ENCODE measurements around the gene CRB3.
"Not testable (repeated sequence)": the region's sequence is repeated elsewhere in the genome, so short reads cannot be mapped to it uniquely, and the experiment has no call there.

CRB3 gene

DNA sequence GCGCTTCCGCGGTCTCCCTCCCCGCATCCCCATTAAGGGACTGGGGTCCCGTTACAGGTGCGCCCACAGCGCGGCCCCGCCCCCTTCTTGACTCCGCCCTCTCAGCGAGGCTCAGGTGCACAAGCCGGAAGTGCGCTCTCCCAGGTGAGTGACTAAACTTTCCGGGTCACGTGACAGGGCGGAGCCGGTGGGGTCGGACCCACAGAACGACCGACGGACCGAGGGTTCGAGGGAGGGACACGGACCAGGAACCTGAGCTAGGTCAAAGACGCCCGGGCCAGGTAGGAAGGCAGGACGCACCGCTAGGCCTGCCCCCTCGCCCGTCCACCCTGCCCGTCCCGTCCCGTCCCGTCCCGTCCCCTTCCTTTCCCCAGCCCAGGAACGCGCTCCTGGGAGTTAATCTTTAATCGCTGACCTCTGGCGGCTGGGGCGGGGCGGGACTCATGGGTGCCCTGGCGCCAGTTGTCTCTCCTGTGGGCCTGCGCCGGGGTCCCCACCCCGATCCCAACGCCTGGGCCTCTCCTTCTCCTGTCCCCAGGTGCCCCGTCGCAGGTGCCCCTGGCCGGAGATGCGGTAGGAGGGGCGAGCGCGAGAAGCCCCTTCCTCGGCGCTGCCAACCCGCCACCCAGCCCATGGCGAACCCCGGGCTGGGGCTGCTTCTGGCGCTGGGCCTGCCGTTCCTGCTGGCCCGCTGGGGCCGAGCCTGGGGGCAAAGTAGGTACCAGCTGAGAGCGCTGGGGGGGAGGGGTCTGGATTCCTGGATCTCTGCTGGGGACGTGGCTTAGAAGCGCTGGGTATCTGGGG lies at the start of gene CRB3:
Gene CRB3, plus strand, starts transcription at position 202 of the 804 bp plus-strand sequence. Its CDS starts 431 bp downstream, at position 633.
- DNase-seq = no peak

GRCh38 chr19:6414793-6415590 lies 49.1 kb upstream of the CRB3 start:
- no peak for DNase-seq

GRCh38 chr19:6415591-6416190 lies 48.4 kb upstream of the CRB3 start:
- no peak for DNase-seq

- DNase-seq = no peak
These were observed 47.2 kb upstream of the CRB3 start for GRCh38 chr19:6416658-6417405.

DNA sequence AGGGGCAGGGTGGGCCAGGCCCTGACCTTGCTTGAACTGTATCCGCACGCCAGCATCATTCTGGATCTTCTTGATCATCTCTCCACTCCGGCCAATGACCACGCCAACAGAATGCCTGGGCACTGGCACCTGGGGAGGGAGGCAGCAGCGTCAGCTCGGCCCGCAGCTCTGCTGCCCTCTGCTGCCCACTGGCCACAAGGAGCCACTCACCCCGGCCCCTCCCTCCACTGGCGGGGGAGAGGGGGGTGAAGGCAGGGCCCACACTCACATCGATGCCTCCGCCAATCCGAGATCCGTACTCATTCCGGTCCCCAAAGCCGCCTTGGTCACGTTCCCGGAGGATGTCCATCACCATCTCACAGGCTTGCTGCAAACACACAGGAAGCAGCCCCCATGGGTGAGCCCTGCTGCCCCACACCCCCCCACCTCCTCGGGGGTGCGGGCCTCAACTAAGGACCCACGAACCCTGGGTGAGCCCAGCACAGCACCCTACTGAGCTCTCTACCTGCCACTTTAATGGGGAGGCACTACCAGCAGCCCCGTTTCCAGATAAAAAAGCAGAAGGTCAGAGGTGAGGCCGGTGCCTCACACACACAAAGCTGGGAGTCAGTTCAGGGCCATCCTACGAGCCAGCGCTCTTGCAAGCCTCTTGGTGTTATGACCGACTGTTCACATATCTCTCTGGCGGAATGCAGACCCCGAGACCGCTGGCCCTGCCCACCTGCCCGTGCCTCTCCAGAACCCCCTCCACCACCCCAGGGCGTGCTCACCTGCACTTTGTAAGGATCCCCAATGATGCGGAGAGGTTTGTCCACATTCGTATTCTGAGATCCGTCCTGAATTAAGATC lies 46.1 kb upstream of the CRB3 start:
- peak in 1 of 2 experiments; percentile 15 for DNase-seq

GRCh38 chr19:6418562-6418932 lies 45.5 kb upstream of the CRB3 start:
- DNase-seq = no peak

GRCh38 chr19:6421075-6422014 lies 42.7 kb upstream of the CRB3 start:
- no peak for DNase-seq

DNA sequence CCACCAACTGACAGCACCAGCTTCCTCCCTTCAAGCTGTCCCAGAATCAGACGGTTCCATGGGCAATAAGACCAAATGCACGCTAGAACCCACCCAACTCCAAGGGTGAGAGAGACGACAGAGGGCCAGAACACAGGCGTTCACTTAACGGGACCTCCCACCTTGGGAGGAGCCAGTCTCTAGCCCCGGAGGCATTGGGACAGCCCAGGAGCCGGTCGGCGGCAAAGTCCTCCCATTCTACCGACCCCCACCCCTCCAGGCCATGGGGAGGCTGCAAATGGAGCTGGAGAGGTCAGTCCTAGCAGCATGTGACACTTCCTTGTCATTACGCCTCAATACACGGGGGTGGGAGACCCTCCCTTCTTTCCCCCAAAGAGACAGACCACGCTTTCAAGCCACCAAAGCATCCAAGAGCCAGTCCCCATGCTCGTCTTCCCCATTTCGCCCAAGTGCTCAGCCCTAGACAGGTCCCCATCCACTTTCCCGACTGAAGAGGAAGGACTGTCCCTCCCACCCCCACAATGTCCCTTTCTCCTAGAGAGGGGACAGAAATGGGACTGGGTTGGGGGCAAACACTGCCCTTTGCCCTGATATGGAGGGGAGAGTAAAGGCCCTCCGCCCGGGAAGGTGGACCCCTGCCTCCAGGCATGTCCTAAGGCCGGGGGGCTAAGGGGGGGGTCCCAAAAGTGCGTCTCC lies 40.4 kb upstream of the CRB3 start:
- DNase-seq = no peak

GRCh38 chr19:6424195-6424938 lies 39.7 kb upstream of the CRB3 start, which contains the start of gene KHSRP:
TSS of gene KHSRP (minus strand) at chr19:6424811. CDS start at chr19:6424701, 110 bp downstream.
- DNase-seq = no peak

- peak; percentile 100 for DNase-seq
These were observed 38.9 kb upstream of the CRB3 start for GRCh38 chr19:6424939-6425731.

DNA sequence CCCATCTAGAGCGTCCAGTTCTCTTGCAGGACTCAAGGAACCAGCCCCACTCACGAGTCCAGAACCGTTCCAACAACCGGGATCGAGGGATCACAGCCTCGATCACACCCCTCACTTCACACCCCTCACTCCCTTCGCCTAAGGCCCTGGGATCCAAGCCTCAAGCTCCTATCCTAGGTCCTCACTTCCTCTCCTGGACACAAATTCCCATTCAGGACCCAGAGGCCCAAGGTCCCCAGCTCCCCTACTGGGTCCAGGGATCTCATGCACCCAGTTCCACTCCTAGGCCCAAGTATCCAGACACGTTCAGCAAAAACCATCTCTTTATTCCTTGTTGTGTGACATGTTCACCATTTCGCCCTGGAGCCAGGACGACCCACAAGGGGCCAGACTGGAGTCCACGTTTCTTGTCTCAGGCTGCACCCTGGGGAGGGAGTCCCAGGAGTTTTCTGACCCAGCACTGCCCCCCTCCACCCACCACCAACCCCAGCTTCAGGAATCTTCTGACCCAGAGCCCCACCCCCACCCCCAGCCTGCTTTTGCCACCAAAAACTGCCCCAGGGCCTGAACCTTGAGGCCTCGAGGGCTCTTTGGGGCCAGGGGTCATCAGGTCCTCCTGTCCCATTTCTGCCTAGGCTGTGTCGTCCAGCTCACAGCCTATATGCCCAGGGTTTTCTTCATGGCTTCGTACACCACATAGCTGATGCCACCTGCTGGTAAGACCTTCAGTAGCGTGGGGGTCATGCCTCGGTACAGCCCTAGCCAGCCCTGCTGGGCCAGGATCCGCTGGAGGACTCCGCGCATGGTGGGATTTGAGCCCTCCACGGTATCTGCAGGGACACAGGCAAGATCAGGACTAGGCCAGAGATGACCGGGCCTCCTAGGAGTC lies 38.1 kb upstream of the CRB3 start:
- DNase-seq = no peak

DNA sequence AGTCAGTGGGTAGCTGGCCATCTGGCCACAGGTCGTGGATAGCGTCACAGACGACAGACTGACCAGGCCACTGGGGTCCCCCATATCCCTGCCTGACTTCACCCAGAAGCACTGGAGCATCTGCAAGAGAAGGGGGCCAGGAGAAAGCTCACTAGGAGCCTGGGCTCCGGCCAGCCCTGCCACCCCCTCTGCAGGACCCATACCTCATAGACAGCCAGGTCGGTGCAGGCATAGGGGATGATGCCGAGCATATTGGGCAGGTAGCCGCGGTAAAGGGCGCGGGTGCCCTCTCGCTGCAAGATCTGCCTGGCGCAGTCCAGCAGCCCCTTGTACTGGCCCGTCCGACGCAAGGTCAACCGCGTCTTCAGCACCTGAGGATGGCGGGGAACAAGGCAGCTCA lies 36.9 kb upstream of the CRB3 start:
- no peak for DNase-seq

GRCh38 chr19:6428692-6429418 lies 35.2 kb upstream of the CRB3 start:
- DNase-seq = not testable (repeated sequence)

DNA sequence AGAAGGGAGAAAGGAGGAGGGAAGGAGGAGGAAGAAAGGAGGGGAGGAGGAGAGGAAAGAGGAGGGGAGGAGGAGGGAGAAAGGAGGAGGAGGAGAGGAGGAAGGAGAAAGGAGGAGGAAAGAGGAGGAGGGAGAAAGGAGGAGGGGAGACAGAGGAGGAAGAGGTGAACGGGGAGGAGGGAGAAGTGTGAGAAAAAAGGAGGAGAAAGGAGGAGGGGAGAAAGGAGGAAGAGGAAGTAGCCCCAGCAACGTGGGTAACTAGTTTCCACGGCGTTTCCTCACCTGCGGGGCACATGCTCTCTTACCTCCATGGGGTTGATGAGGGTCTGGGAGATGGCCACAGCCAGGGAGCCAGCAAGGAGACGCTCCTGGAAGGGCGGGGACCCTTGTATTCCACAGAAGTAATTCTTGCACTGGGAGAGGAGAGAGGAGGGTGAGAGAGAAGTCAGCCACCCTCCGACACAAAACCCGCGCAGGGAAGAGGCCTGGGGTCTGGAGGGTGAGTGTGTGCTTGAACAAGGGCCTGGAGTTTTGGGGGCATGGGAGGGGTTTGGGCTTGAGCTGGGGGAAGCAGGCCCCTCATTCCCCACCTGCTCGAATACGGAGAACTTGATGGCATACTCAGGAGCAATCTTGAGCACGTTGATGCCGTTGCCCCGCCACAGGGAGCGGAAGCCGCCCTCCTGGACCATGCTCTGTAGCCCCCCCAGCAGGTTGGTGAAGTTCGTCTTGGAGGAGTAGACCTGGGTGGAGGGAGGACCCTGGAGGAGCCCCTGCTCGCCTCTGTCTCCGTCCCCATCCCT lies 34.5 kb upstream of the CRB3 start:
- DNase-seq = no peak

DNA sequence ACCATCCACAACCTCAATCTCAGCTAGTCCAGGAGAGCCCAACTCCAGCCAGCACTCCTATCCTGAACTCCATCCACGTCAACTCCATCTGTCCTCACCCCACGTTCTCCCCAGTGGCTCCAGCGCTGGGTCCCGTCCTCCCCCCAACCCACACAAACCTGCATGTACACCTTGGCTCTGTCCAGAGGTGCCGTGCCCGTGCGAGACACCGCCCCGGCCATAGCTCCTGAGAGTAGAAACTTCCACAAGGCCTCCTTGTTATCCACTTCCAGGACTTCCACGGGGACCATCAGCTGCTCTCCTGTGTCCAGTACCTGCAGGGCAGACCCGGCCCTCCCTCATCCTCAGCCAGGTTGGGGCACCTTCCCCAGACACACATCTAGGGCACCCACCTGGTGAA lies 32.2 kb upstream of the CRB3 start:
- DNase-seq = no peak

- DNase-seq = no peak
These were observed 30.9 kb upstream of the CRB3 start for GRCh38 chr19:6433165-6433564.

Data from cerebellar nuclear complex (tissue), 1 donor.